HG03039 (cell line): ENCODE measurements around the gene CAMTA1.

ENCODE experiments used
- ATAC-seq: cut with Tn5 transposase; IDR thresholded peaks from one replicate; pipeline ENCODE4 v1.9.1; 2021; ENCODE audit warnings: mild to moderate bottlenecking, moderate library complexity; ENCODE audit not compliant: unreplicated experiment

Gene CAMTA1

DNA sequence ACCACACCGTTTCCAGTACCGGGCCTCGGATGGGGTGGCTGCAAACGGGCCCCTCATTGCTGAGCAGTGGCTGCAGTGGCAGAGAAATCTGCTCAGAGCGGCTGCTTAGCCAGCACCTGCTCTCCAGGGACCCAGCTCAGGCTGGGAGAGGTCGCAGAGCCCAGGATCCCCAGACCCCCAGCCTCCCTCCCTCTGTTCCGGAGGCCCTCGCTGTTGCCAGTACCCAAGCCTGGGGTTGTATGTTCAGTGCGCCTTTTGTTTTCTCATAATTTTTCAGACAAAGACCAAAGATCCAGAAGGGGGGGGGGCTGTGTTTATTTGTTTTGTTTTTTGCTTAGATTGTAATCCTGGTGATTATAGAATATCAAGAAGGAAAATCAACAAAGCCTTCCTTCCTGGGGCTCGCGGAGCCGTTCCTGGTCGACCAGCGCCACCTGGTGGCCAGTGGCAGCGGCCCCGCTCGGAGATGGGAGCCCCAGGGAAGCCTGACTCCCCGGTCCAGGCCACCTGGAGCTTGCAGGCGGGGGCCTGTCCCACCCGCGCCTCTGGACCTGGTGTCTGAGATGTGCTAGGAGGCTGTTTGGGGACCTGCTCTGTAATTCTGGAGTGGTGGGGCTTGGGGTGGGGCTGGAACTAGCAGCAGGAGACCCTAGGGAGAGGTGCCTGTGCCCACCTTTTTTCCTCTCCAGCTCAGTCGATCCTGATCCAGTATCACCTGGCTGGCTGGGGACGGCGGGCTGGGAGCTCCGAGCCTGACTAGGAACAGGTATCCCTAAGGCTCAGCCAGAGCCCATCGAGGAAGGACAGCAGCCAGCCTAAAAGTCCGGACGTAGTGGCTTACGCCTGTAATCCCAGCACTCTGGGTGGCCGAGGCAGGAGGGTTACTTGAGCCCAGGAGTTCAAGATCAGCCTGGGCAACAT lies 862.0 kb downstream of the CAMTA1 start:
- ATAC-seq = no peak

DNA sequence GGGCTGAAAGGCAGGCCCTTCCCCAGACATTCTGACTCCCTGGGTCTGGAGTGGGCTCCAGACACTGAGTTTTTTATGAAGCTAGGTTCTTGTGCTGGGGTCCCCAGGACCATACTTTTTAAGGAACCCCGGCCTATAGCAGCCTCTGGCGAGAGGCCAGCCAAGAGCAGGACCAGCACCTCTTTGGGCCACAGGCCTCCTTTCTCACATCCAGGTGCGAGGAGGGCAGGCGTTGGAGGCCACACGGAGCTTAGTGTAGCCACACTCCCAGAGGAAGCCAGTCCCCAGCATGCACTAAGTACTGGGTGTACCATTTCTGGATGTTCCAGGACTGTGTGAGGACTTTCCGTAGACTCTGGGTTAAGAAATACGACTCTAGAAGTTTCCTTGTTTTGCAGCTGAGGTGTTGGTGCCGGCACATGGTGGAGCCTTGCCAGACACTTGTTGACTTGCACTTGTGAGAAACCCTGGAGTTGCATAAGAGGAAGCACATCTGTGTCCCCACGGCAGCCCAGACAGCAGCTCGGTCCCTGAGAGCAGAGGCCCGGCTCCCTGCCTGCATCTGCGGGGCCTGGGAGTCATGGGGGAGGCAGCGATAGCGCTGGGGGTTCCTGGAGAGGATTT lies 863.6 kb downstream of the CAMTA1 start:
- no peak for ATAC-seq

DNA sequence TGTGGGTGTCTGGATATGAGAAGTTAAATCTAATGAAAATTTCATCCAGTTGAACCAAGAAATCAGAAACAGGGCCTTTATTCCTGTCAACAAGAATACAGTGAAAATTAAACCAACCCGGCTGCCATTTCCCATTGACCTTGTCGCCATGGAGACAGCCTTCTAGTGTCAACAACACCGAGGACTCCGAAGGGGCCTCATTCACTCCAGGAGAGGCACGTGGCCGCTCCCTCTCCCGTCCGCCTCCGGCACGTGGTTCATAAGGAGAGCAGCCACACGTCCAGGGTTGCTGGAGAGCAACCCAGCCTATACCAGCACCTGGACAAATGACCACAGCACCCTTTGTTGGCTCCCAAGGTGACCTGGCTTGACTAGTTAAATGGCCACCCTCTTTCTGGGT lies 865.5 kb downstream of the CAMTA1 start:
- no peak for ATAC-seq

DNA sequence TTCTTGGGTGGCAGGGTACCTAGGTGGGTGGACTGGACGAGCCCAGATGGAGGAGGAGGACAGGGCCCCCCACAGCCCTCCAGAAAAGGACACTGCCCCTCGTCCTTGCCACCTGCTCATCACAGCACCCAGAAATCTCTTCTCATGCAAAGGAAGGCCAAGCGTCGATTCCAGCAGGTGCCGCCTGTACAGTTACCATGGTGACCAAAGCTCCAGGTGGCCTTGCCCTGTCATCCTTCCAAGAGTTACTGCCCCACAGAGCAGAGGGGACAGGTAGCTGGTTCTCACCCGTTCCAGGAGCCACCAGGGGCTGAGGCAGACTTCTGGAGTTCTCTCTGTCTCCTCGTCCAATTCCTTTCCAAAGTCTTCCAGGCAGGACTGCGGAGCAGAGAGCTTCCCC lies 865.9 kb downstream of the CAMTA1 start:
- ATAC-seq = no peak

DNA sequence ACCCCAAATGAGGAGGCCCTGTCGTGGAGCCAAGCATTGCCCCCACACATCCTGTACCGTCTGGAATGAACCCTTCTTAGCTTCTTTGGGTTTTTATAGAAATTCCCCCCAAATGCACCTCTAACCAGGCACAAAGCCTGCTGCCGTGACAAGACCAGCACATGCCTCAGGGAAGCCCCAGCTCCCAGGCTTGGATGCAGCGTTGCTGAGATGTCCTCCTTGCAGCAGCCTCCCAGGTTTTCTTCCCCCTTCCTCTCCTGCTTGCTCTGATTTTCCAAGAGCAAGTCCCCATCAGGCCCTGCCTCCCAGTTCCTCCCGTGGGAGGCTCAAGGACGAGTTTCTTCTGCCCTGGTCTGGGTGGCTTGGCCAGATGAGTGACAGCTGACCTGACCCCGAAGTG lies 866.8 kb downstream of the CAMTA1 start:
- ATAC-seq = no peak

DNA sequence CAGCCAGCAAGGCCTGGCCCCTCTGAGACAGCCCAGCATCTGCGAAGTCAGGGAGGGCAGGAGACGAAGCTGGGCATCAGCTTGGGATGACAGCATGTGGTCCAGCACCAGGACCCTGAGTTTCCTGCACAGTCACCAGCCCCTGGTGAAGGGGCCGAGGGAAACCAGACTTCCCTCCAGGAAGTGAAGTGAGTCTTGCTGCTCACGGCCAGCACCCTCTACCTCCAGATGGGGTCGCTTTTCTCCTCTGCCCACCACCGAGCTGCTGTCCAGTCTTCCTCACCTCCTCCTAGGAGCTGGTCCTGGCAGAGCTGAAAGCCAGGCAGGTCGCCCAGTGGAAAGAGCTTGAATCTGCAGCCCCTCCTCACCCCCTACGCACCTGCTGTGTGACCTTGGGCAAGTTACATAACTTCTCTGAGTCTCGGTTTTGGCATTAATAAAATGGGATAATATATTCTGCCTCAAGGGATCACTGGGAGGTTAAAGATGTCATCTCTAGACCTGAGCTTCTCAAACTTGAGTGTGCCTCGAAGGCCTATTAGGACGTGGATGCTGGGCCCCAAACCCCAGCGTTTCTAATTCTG lies 867.4 kb downstream of the CAMTA1 start:
- no peak for ATAC-seq

DNA sequence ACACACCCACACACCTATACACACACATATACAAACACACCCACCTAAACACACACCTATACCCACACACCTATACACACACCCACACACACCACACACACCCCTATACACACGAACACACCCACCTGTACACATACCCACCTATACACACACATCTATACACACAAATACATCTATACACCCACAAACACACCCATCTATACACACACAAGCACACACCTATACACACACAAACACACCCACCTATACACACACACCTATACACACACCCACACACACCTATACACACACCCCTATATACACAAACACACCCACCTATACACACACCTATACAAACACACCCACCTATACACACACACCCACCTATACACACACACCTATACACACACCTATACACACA lies 869.5 kb downstream of the CAMTA1 start:
- no peak for ATAC-seq

DNA sequence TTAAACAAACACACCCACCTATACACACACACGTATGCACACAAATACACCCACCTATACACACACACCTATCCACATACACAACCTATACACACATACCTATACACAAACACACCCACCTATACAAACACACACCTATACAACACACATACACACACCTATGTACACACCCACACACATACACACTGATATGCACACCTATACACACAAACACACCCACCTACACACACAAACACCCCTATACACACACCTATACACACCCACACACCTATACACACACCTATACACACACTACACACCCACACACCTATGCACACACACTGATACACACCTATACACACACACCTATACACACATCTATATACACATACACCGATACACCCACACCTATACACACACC lies 870.1 kb downstream of the CAMTA1 start:
- ATAC-seq = no peak

DNA sequence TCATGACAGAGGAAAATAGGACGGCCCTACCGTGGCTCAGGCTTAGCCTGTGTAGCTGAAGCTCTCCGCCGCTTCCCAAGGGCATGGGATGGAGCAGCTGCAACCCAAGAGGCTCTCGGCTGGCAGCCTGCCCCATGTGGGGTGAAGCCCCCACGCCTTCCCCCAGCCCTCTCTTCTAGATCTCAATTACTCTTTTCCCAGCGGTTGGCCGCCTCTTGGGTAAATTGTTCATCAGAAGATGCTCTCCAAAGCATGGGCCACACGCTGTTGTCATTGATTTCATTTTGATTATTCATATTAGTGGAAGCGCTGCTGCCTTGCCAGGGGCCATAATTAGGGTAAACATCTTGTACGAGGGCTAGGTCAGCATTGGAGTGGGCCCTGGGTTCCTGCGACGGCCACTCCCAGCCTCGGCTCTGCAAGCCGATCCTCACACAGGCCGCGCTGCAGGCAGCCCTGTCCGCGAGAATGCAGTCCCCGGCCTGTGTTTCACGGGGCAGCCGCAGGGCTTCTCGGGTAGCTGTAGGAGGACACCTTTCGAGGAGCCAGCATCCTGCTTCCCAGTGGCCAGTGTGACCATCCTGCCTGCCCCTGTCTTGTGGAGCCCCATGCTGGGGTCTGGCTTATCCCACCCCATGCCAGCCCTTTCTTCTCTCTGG lies 871.4 kb downstream of the CAMTA1 start:
- no peak for ATAC-seq

DNA sequence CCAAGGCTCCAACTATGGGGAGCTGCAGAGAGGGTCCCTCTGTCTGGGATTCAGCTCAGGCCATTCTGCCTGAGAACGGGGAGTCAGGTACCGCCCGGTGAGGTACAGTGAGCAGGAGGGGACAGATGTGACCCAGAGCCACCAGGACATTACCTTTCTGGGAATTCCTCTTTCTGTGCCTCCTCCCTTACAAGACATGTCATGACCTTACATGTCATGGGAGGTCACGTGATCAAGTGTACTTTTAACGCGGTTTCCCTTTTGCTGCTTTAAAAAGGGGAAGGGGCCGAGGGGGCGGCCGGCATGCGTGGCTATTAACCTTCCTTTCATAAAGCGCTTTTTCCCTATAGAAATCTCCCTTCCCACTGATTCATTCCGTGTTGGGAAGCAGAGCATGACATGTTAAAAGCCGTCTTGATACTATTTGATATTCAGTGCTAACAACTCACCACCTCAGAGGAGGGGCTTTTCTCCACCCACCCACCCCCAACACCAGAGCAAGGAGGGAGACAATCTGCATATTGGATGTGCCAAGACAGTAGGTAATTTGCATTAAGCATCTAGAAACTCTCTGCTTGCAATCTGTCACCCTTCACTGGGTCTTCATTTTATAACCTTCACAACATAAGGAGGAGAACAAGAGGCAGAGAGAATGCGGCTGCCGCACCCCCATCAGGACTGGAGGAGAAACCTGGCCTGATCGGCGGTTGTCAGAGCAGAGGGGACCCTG lies 872.2 kb downstream of the CAMTA1 start:
- ATAC-seq = no peak

DNA sequence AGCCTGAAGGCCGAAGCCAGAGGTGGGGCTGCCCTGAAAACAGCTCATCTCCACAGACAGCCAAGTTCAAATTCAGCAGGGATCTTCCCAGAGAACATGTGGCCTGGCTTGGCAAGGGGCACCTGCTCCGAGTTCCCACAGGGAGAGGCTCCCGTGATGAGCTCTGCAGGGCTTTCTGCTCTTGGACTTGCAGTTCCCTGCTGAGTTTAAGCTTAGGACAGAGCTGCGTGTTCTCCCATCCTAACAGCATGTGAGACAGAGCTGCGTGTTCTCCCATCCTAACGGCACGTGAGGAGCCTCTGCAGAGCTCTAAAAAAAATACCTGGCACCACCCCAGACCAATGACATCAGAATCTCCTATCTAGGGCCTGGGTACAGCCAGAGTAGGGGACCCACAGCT lies 872.8 kb downstream of the CAMTA1 start:
- no peak for ATAC-seq

DNA sequence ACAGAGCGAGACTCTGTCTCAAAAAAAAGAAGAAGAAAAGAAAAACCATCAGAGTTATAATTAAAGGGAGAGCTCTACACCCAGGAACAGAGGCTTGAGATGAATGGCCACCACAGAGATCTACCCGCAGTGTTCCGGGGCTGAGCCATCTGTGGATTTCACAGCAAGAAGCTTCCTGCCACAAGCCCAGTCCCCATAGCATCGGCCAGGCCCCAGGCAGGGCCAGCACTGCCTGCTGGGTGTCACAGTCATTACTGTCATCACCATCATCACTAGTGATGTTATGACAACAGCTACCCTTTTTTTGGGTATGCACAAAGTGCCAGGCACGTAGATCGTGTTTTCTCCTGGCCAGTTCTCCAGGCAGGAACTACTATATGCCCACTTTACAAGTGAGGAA lies 874.3 kb downstream of the CAMTA1 start:
- ATAC-seq = no peak

DNA sequence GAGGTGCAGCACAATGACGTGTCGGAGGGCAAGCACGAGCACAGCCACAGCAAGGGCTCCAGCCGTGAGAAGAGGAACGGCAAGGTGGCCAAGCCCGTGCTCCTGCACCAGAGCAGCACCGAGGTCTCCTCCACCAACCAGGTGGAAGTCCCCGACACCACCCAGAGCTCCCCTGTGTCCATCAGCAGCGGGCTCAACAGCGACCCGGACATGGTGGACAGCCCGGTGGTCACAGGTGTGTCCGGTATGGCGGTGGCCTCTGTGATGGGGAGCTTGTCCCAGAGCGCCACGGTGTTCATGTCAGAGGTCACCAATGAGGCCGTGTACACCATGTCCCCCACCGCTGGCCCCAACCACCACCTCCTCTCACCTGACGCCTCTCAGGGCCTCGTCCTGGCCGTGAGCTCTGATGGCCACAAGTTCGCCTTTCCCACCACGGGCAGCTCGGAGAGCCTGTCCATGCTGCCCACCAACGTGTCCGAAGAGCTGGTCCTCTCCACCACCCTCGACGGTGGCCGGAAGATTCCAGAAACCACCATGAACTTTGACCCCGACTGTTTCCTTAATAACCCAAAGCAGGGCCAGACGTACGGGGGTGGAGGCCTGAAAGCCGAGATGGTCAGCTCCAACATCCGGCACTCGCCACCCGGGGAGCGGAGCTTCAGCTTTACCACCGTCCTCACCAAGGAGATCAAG lies 878.3 kb downstream of the CAMTA1 start:
- no peak for ATAC-seq

DNA sequence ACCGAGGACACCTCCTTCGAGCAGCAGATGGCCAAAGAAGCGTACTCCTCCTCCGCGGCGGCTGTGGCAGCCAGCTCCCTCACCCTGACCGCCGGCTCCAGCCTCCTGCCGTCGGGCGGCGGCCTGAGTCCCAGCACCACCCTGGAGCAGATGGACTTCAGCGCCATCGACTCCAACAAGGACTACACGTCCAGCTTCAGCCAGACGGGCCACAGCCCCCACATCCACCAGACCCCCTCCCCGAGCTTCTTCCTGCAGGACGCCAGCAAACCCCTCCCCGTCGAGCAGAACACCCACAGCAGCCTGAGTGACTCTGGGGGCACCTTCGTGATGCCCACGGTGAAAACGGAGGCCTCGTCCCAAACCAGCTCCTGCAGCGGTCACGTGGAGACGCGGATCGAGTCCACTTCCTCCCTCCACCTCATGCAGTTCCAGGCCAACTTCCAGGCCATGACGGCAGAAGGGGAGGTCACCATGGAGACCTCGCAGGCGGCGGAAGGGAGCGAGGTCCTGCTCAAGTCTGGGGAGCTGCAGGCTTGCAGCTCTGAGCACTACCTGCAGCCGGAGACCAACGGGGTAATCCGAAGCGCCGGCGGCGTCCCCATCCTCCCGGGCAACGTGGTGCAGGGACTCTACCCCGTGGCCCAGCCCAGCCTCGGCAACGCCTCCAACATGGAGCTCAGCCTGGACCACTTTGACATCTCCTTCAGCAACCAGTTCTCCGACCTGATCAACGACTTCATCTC lies 879.1 kb downstream of the CAMTA1 start:
- ATAC-seq = no peak

DNA sequence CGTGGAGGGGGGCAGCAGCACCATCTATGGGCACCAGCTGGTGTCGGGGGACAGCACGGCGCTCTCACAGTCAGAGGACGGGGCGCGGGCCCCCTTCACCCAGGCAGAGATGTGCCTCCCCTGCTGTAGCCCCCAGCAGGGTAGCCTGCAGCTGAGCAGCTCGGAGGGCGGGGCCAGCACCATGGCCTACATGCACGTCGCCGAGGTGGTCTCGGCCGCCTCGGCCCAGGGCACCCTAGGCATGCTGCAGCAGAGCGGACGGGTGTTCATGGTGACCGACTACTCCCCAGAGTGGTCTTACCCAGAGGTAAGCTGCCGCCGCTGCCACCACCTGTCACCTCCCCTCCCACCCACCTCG lies 879.6 kb downstream of the CAMTA1 start:
- no peak for ATAC-seq

DNA sequence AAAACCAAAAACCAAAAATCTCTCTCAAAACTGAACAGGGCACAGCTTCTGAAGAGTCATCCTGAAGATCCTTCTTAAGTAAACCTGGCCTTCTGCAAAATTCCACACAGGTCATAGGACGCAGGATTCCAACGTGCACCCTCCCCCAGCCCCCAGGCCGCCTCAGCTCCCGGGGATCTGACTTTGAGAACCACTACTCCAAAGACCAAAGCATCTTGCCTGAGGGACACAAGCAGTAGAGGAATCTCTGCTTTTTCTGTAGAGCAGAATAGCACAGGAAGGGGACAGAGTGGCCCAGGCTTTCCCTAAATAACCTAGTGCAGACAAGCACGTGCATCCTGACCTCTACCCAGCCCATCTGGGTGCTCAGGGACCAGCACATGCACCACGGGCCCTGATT lies 881.0 kb downstream of the CAMTA1 start:
- no peak for ATAC-seq

DNA sequence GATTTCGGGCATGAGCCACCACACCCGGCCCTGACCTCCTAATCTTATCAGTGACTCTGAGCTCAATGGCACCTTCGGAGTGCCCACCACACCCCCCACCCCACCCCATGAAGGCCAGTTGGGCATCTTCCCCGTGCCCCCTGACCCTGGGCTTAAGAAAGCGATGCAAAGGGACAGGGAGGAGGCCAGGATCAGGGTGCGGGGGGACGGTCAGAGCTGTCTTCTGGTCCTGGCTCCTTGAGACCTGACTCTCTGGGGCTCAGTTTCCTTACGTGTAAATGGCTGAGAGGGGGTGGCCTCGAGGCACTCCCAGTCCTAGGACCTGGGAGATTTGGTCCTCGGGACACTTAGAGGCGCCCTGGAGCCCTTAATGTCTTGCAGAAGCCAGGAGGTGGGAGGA lies 881.9 kb downstream of the CAMTA1 start:
- ATAC-seq = no peak

DNA sequence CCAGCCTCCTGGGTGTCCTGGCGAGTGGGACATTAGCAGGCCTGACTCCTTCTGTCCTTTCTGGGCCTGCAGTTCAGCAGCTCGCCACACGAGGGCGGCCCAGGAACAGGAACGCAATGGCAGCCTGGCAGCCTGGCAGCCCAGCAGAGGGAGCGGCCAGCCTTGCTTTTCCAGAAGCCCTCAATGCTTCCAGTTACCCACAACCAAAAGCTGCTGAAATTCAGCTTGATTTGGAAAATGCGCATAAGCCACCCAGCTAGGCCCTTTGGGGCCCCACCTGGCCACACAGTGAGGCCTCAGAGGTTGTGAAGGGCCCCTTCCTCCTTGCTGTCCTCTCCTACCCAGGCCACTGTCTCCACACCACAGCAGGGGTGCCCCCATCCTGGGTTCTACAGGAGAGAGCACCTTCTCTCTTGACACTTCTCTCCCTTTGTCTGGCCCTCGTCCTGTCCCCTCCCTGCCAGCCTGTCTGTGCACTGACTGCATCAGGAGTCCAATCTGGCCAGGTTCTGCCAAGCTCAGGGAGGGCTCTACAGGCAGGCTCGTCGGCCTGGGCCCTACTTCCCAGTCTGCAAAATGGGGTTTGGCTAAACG lies 882.5 kb downstream of the CAMTA1 start:
- no peak for ATAC-seq

DNA sequence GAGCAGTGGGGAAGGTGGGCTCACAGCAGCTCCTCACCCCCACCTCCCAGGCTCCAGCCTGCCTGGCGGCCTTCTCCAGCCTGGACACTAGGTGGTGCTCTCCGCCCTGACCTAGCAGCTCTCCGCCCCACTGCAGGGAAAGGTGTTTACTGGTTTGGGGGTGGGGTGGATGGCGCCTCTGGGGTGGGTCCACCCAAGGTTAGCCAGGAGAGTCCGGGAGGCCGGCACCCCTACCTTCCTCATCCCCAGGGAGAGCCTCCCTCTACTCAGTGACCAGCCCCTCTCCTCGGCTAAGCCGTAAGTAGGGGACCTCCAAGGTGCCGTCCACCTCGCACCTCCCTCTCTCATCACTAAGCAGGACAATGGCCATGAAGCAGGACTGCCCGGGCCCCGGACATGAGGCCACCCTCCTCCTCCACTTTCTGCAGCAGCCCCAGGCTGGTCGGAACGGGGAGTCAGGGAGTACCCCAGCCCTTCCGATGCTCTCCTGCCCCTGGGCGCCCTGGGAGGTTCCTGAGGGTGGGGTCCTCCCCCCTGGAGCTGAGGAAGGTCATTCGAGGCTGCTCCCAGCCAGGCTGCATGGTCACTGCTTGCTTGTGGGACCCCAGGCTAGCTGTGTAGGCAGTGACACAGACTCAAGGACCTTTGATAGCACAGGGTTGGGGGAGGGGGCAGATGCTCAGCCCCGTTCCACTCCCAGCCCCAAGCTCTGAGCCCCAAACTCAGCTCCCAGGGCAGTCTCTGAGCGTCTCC lies 884.5 kb downstream of the CAMTA1 start:
- no peak for ATAC-seq
